Measurements from ENCODE around the gene MMP17.
A peak's percentile ranks its signal among the peaks of the same experiment; 100 is the strongest.

MMP17 gene

GRCh38 chr12:131850856-131851559 lies 22.8 kb downstream of the MMP17 start:
- no peak for DNase-seq (ENCODE audit: low spot score)

- no peak for DNase-seq (ENCODE audit: low spot score)
These were observed 23.8 kb downstream of the MMP17 start for GRCh38 chr12:131851741-131852550.

- no peak for DNase-seq (ENCODE audit: low spot score)
These were observed 24.5 kb downstream of the MMP17 start for GRCh38 chr12:131852551-131853299.

DNA sequence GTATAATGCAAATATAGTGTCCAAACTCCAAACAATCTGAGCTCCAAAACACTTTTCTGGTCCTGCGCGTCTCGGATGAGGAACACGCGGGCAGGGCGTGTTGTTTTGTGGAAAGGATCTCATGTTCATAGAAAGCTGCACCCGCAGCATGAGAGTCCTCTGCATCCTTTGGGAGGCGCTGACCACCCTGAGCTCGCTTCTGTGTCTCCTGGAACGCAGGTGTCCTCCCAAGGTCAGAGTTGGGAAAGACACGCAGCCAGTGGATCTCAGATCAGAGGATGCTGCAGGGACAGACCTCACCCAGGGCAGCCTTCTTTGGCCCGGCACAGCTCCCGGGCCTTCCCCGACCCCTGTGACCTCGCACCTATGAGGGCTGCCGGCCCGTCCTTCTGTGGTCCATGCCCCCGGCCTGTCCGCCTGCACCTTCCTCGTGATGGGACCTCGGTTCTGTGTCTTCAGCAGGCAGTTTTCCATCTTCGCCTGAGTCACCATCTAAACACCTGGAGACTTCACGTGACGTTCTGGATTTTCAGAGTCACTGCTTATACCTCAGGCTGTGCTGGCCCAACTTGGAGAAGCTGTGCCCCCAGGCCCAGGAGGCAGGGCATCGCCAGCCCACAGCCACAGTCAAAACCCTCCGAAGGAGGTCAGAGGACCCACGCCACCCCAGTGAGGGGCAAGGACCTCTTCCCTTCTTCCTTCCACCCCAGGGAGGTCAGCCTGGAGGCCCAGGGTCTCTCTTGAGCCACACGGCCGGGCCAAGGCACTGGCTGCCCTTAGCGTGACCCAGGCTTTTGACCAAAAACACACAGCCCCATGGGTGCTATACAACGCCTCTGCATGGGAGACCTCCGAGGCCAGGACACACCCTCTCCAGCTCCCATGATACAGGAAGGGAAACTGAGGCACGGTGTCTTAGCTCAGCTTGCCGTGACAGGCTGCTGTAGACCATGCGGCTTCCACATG lies 25.9 kb downstream of the MMP17 start:
- peak; percentile 50 for DNase-seq (ENCODE audit: low spot score)

DNA sequence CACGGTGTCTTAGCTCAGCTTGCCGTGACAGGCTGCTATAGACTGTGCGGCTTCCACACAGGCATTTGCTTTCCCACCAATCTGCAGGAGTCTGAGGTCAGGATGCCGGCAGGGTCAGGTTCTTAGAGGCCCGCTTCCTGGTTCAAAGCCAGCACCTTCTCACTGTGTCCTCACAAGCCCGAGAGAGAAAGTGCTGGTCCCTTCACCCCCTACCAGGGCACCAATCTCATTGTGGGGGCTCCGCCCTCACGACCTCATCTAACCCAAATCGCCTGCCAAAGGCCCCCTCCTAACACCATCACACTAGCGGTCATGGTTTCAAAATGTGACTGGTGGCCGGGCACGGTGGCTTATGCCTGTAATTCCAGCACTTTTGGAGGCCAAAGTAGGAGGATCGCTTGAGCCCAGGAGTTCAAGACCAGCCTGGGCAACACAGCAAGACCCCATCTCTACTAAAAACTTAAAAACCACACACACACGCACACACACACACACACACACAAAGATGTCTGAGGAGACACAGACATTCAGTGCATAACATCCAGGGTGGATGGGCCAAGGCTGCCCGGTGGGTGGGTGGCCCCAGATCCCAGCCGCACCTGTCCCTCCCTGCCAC lies 26.8 kb downstream of the MMP17 start:
- no peak for DNase-seq (ENCODE audit: low spot score)

DNA sequence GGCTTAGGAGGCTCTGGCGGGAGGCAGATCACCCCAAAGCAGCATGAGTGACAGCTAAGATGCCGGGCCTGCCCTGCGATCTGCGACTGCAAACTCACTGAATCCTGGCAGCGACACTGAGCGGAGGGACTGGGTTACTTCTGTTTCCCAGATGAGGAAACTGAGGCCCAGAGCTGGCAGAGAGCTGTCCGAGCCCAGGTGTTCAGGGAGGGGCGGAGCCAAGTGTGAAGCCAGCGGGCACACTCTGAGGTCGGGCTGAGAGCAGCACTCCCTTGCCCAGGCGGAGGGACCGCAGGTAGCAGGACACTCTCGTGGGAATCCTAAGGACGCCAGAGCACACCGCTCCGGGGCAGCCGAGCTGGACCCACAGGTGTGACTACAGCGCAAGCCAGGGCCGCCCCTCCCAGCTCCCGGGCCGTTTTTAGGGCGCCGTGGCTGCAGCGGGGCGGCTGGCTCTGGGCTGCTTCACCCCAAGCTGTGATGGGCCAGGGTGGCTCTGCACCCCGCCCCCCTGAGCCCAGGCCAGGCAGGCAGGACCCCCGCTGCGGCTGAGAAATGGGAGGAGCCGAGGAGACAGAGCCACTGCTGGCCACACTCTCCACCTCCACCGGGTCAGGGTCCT lies 27.4 kb downstream of the MMP17 start:
- DNase-seq (ENCODE audit: low spot score), result no peak

DNA sequence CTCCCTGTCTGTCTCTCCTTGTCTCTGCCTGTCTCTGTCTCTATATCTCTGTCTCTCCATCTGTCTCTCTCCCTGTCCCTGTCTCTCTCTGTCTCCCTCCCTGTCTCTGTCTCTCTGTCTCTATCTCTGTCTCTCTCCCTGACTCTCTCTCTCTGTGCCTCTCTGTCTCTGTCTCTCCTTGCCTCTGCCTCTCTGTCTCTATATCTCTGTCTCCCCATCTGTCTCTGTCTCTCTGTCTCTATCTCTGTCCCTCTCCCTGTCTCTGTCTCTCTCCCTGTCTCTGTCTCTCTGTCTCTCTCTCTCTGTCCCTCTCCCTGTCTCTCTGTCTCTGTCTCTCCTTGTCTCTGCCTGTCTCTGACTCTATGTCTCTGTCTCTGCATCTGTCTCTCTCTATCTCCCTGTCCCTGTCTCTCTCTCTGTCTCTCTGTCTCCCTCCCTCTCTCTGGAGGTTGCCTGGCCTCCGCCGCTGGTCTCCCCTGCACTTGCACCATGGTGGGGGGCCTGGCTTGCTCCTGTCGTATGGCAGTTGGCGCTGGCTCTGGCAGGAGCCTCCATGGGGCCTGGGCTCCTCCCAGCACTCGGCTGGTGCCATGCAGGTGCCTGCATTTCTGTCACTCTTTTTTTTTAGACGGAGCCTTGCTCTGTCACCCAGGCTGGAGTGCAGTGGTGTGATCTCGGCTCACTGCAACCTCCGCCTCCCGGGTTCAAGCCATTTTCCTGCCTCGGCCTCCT lies 28.3 kb downstream of the MMP17 start:
- no peak for DNase-seq (ENCODE audit: low spot score)

GRCh38 chr12:131857908-131858850 lies 30.0 kb downstream of the MMP17 start:
- DNase-seq (ENCODE audit: low spot score), result no peak

- DNase-seq (ENCODE audit: low spot score), result peak; percentile 92
These were observed 32.5 kb downstream of the MMP17 start for GRCh38 chr12:131860472-131861260.

DNA sequence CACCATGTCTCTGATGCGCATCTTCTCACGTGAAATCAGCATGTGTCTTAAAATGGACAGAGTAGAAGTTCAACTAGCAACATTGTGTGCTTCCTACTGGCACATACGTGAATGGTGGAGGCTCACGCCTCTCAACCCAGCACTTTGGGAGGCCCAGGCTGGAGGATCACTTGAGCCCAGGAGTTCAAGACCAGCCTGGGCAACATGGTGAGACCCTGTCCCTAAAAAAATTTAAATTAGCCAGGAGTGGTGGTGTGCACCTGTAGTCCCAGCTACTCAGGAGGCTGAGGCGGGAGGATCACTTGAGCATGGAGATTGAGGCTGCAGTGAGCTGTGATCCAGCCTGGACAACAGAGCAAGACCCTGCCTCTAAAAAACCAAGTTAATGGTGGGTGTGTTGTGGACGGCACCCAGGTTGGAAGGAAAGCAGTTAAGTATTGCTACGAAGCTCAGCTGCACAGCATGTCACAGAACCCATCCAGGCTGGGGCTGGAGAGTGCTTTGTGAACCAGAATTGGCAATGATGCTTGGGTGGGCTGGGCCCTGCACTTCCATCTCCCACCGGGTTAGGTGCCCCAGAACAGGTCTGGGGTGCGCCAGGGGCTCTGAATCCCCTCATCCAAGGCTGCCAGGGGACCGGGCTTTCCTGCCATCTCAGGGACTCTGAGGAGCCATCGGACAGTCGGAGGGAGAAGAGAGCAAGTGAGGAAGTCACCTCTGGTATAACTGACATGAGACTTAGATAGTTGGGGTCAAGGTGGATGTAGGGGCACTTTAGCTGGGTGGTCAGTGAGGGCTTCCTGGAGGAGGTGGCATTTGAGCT lies 33.3 kb downstream of the MMP17 start:
- DNase-seq (ENCODE audit: low spot score), result no peak

- no peak for DNase-seq (ENCODE audit: low spot score)
These were observed 33.9 kb downstream of the MMP17 start for GRCh38 chr12:131862084-131862441.

DNA sequence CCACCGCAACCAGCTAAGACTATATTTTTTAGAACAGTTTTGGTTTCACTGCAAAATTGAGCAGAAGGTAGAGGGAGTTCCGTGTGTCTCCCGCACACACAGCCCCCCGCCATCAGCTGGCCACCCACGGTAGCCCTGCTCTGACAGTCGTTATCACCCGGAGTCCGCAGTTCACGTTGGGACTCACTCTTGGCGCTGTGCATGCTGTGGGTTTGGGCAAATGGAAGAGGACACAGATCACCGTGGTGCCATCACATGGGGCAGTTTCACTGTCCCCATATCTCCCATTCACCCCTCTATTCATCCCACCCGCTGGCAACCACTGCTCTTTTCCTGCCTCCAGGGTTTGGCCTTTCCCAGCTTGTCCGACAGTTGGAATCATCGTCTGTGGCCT lies 34.4 kb downstream of the MMP17 start:
- DNase-seq (ENCODE audit: low spot score), result no peak

- DNase-seq (ENCODE audit: low spot score), result no peak
These were observed 35.0 kb downstream of the MMP17 start for GRCh38 chr12:131862994-131863710.

GRCh38 chr12:131863711-131864396 lies 35.7 kb downstream of the MMP17 start:
- no peak for DNase-seq (ENCODE audit: low spot score)

- DNase-seq (ENCODE audit: low spot score), result no peak
These were observed 36.3 kb downstream of the MMP17 start for GRCh38 chr12:131864469-131864868.
